ENCODE results near the gene HRH3.

The HRH3 gene
- 0 reads per million in 3 experiments for total RNA-seq

GRCh38 chr20:62219992-62220665, at the start of gene HRH3:
Gene HRH3, minus strand, starts transcription at chr20:62220278. Its CDS starts 308 bp downstream, at chr20:62219970.
- DNase-seq = peak; percentile 31

- DNase-seq = no peak
Observed at GRCh38 chr20:62269871-62270270, 49.8 kb upstream of the HRH3 start.

DNA sequence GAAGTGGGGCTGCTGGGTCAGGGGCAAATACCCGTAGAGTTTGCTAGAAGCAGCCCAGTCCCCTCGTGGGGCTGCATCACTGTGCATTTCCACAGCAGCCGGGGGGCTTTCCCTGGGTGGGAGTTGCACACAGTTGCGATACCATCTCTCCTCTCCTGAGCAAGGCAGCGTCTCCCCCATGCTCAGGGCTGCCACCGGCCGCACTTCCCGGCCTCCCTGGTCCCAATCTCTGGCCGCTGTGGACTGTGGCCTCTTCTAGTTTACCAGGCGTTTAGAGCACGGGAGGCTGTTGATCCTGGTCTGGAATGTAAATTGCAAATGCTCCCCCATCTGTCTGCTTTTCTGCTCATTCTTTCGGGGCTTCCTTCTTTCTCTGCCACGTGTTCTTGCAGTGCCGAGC, 49.3 kb upstream of the HRH3 start:
- DNase-seq = no peak

GRCh38 chr20:62268228-62268900, 48.3 kb upstream of the HRH3 start:
- no peak for DNase-seq

GRCh38 chr20:62267543-62267942, 47.5 kb upstream of the HRH3 start:
- no peak for DNase-seq

DNA sequence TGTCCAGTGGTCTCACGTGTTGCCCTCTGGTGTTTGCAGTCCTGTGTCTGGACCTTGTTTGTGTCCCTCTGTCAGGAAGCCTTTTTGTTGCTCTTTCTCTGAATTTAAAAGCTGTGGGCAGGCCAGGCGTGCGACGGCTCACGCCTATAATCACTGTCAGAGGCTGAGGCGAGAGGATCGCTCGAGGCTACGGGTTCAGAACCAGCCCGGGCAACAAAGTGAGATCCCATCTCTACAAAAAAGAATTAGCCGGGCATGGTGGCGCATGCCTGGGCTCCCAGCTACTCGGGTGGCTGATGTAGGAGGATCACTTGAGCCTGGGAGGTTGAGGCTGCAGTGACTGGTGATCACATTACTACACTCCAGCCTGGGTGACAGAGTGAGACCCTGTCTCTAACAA, 46.8 kb upstream of the HRH3 start:
- DNase-seq = no peak

DNA sequence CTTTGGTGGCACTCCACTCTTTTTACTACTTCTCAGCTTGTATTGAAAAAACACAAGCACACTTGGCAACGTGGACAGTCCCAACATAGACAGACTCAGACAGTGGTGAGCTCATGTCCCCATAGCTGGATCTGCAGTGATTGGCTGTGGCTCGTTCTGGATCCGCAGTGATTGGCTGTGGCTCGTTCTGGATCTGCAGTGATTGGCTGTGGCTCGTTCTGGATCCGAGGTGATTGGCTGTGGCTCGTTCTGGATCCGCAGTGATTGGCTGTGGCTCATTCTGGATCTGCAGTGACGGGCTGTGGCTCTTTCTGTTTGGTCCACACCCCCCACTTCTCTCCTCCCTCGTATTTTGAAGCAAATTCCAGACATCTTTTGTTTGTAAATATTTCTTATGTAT, 46.3 kb upstream of the HRH3 start:
- no peak for DNase-seq

GRCh38 chr20:62265365-62265764, 45.3 kb upstream of the HRH3 start:
- DNase-seq = no peak

- no peak for DNase-seq
Observed at GRCh38 chr20:62263396-62263795, 43.3 kb upstream of the HRH3 start.

DNA sequence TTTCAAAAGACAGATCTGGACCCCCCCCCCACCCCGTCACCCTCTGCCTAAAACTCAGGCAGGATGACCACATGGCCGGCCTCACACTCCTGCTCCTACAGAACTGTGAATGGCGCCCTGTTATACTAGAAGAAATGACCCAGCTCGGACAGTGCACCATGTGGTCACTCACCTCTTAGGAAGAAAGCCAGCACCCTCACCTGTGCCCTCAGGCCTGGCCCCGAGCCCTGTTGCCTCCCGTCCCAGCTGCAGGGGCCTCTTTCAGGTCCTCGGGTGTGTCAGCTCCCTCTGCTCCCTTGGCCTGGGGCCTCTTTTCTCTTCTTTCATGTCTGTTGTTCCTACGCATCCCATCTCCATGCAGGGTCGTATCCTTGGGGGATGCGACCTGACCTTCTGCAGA, 42.0 kb upstream of the HRH3 start:
- no peak for DNase-seq

DNA sequence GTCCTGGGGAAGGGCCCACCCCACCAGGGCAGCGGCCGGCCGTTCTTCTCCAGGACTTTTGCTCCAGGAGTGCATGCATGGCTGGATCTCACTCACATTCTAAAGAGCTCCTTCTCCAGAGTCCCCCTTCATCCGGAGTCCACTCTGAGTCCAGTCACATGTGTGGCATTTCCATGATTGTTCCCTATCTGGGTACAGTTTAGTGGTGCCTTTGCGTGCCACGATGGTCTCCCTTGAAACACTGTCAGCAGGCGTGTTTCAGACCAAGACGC, 39.2 kb upstream of the HRH3 start:
- DNase-seq = no peak

DNA sequence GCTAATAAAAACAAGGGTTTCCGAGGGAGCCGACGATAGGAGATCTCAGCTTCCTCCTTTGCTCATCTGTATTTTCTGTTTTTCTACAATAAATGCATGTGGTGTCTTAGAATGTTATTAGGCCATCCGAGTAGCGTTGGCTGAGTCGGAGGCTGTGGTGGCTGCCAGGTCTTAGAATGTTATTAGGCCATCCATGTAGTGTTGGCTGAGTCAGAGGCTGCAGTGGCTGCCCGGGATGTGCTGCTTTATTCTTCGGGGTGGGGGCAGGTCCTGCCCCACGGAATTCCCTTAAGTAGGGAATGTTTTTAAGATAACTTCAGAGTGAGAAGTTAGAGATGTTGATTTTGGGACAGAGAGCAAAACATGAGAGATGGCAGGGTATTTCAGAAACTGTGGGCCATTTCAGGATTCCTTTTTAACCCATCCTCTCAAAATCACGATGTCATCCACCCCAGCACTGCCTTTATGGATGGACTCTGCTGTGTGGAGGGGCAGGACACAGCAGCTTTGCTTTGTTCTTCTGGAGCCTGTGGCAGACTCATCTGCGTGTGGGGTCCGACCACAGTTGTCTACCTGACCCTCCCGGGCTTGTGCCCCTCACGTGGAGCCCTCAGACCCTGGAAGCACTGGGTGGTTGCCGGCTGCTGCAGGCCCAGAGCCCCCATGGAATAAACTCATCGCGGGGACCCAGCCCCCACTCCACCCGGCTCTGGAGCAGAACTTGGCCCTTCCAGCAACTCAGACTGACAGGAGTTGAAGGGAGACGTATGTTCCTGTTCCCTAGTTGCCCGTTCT, 38.6 kb upstream of the HRH3 start:
- DNase-seq = no peak

DNA sequence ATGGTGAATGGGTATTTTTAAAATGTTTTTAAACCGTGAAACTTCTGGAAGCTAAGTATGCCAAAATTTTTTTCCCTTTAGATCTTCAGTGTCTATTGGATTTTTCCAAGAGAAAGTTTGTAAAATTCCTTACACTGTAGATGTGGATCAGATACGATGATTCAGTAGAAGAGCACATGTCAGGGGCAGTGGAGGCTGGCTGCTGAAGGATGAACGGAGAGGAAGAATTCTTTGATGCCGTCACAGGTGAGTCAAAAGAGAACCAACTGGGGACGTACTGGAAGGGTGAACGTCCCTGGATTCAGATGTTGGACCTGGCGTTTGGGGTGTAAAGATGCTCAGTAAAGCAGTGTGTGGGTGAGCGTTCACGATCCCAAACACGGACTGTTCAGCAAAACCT, 35.9 kb upstream of the HRH3 start:
- no peak for DNase-seq

DNA sequence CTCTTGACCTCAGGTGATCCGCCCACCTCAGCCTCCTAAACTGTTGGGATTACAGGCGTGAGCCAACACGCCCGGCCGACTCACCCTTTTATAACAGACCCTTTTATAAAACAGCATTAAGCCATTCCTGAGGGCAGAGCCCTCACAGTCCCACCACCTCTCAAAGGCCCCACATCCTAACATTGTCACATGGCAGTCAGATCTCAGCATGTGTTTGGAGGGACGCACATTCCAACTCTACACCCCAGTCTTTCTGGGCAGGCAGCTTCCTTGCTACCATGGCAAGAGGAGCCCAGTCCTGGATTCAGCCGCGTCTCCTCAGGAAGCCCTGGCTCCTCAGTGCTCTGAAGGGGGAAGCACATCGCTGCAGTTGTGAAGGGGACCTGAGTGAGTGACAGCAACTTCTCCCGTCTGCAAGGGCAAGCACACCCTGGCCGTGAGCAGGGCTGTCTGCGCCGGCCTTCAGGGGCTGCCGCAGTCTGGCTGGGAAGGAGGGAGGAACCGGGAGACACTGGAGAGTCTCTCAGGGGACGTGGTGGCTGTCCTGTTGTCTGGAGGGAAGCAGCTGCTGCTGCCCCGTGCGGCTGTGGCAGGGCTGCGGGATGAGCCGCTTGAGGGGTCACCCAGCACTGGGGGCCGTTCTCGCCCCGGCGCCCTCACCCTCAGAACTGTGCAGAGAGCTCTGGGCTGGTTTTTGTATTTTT, 34.1 kb upstream of the HRH3 start:
- no peak for DNase-seq

DNA sequence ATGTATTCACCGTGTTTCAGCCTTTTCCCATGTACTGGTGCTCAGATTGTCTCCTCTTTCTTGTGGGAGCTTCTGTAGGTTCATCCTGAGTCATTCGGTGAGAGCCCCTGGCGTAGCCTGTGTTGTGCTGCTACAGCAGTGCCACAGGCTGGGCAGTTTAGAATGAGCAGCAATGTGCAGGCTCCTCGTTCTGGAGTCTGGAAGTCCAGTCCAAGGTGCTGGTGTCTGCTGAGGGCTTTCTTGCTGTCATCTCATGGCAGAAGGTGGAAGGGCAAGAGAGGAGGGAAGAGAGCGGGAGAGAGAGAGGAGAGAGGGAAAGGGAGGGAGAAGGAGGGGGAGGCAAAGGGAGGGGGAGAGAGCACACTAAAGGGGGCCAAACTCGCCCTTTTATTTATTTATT, 33.3 kb upstream of the HRH3 start:
- no peak for DNase-seq

GRCh38 chr20:62252342-62252966, 32.4 kb upstream of the HRH3 start:
- DNase-seq = no peak

DNA sequence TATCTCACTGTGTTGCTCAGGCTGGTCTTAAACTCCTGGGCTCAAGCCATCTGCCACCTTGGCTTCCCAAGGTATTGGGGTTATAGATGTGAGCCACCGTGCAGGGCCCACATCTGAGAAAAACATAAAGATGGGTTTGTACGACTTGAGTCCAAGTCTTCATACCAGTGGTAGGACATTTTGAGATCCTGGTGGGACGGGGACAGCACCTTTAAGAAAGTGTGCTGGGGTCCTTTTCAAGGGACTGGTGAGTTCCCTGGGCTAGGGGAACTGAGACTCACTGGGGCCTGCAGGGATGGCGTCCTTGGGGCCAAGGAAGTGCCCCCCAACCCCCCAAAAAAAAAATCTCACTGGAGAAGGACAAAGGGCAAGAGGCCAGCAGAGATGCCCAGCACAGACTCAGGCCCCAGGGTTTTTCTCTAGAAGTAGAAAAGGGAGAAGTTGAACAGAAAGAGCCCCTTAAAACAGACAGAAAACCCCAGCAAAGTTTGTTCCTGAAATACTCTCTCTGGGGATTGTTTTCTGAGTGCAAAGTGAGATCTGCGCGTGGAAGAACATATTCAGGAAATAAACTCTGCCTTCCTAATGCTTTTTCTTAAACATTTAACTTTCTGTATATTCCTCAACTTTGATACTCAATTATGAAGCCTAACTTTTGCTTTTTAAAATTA, 28.9 kb upstream of the HRH3 start:
- no peak for DNase-seq

DNA sequence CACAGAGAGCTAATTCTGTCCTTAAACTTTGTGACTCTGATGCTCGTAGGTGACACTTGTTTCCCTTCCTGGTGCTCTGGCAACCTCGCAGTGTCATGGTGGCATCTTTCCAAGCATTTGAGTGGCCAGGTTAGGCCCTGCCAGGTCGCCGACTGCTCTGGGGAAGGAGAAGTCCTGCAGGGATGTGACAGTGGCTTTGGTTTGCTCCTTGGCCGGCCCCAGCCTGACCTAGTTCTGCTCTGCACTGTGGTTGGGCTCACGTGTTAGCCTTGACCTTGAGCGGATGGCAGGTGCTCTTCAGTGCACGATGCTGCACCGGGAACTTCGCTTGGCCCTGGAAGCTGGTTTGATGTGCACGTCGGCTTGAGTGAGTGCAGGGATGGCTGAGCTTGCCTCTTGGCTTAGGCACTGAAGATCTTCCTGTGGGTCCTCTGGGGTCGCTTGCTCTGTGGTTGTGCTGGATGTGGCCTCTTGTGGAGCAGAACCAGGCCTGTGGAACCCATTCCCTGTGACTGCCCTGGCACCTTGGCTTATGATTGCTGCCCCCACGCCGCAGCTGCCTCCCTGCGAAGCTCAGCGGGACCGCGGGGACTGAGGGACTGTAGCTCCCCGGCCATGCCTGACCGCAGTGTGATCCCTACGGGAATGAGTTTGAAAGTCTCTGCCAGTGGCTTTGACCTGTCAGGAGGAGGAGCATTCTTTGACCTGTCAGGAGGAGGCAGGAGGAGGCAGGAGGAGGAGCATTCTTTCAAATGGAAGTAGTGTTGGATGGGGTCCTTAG, 27.0 kb upstream of the HRH3 start:
- no peak for DNase-seq

- DNase-seq = no peak
Observed at GRCh38 chr20:62246431-62246830, 26.4 kb upstream of the HRH3 start.

DNA sequence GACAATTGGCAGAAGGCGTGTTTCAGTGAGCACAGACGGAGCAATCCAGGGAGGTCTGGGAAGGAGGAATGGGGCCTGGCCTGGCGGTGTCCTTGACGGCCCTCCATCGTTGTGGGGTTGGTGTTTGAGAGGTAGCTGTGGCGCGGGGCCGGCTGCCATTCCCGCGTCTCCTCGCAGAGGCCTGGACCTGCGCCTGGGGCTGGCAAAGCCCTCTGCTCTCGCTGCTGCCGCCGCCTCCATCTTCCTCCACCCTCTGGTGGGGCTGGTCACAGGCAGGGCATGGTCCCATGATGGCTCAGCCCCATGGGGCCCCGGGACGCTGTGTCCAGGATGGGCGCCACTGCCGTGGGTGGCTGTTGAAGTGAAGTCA, 25.8 kb upstream of the HRH3 start:
- no peak for DNase-seq

GRCh38 chr20:62244644-62245108, 24.6 kb upstream of the HRH3 start:
- no peak for DNase-seq

Measured in central memory CD4-positive, alpha-beta T cell (primary cell).